NB4 (cell line): Measurements from ENCODE around the gene USP54.

Experiments used
- POLR2A ChIP-seq: IDR thresholded peaks from 2 replicates; pipeline ENCODE4 v1.6.1; 2011; ENCODE audit warnings: mild to moderate bottlenecking; ENCODE audit not compliant: insufficient read length; ENCODE audit errors: extremely low read depth
- TF ChIP-seq, protein P1 (sequence below): IDR thresholded peaks from one replicate; pipeline ENCODE4 v1.5.1; 2012; ENCODE audit warnings: low read depth, low read length

DNA sequence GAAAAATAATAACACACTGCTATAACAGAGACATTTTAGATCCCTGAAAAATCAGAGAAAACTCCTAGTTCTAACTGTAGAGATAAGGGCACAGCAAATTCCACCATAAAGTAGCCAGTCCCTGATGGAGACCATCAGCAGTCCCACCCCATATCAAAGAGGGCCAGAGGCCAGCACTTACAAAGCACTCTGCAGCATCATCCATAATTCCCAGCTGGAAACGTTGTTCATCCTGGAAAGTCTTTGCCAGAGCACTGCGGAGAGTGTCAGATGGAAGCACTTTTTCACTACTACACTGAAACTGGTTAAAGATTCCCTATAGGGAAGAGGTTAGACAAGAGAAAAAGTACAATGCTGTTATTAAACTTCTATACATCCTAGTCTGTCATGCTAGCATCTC, 45.8 kb downstream of the USP54 start:
- TF ChIP-seq, protein P1, sequence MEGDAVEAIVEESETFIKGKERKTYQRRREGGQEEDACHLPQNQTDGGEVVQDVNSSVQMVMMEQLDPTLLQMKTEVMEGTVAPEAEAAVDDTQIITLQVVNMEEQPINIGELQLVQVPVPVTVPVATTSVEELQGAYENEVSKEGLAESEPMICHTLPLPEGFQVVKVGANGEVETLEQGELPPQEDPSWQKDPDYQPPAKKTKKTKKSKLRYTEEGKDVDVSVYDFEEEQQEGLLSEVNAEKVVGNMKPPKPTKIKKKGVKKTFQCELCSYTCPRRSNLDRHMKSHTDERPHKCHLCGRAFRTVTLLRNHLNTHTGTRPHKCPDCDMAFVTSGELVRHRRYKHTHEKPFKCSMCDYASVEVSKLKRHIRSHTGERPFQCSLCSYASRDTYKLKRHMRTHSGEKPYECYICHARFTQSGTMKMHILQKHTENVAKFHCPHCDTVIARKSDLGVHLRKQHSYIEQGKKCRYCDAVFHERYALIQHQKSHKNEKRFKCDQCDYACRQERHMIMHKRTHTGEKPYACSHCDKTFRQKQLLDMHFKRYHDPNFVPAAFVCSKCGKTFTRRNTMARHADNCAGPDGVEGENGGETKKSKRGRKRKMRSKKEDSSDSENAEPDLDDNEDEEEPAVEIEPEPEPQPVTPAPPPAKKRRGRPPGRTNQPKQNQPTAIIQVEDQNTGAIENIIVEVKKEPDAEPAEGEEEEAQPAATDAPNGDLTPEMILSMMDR: no peak
- no peak for TF ChIP-seq POLR2A
